HG03060 (cell line): ENCODE results near the gene KIF9.
"Not testable (repeated sequence)": the region's sequence is repeated elsewhere in the genome, so short reads cannot be mapped to it uniquely, and the experiment has no call there.

Experiments
- ATAC-seq: cut with Tn5 transposase; IDR thresholded peaks from one replicate; pipeline ENCODE4 v1.9.1; 2021; ENCODE audit warnings: low read depth, moderate number of reproducible peaks; ENCODE audit not compliant: unreplicated experiment

The KIF9 gene

DNA sequence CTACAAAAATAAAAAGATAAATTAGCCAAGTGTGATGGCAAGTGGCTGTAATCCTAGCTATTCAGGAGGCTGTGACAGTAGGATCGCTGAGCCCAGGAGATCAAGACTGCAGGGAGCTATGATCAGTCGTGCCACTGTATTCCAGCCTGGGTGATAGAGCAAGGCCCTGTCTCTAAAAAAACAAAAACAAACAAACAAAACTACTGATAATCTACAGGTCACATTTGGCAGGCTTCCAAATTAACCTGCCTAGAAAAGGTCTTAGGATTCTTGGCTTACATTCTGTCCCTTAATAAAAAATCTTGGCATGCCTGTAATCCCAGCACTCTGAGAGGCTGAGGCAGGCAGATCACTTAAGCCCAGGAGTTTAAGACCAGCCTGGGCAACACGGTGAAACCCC is 85.3 kb downstream of the KIF9 start:
- no peak for ATAC-seq

DNA sequence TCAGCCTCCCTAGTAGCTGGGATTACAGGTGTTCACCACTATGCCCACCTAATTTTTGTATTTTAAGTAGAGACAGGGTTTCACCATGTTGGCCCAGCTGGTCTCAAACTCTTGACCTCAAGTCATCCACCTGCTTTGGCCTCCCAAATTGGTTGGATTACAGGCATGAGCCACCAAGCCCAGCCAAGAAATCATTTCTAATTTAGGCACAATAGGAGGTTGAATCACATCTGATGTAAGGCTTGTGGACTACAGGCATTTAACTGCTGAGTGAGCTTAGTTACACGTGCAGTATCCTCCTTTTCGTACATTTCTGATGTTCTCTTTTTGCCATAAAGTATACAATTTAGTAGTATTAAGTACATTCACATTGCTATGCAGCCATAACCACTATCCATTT is 87.6 kb downstream of the KIF9 start:
- ATAC-seq = no peak

DNA sequence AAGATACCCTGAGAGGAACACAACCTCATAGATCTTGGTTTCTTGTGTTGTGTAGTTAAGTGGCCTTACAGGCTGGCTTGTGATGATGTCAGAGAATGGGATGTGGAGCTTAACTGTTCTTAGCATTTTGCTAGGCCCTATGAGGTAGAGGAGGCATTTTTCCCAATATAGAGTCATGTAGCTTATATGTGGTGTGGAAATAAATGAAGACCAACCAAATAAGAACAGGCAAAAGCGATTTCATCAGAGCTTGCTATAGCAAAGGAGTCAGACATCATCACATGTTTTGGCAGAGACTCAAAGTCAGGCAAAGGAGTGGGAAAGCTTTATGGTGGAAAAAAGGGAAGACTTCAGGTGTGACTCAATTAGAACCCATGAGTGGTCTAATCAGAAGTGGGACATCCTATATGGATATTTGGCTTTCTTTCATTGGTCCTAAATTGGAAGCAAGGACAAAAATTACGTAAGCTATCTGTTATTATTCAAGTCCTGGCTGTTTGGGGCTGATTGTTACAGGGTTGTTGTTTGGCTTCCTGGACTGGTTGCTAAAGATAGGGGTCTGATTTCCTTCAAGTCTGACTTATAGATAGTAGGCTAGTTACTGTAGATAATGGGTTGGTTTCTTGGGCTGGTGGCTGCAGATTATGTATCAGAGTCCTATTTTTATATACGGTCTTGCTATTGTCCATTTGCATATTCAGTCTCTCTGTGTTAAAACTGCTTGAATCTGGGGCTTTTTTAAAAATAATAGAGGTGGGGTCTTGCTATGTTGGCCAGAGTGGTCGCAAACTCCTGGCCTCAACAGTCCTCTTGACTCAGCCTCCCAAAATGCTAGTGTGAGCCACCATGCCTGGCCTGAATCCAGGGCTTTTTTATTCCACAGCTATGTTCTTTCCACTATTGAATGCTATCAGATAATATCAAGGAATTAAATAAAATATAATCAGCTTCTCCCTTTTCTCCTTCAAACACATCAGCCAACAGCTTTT is 88.4 kb downstream of the KIF9 start:
- no peak for ATAC-seq

DNA sequence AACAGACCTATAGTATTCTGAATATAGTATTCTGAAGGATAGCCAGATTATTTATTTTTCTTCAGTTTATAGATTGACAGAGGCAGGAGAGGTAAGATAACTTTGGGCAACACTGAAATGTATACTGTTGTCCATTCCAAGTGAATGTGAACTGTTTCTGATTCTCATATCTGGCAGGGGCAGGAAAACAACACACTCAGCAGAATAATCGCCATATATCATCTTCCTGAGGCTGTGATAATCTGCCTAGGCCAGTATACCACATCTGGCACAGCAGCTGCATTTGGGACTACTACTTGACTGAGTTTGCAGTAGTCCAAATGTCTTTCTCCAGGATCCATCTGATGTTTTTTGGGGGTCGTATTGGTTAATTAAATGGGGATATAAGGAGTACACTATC is 96.3 kb downstream of the KIF9 start:
- no peak for ATAC-seq

DNA sequence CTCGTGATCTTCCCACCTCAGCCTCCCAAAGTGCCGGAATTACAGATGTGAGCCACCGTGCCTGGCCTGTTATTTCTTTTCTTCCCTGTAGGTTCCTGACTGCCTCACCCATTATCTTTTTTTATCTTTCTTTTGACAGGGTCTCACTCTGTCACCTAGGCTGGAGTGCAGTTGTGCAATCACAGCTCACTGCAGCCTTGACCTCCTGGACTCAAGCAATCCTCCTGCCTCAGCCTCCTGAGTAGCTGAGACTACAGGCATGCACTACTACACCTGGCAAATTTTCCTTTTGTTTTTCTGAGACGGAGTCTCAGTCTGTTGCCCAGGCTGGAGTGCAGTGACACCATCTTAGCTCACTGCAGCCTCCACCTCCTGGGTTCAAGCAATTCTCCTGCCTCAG is 100.9 kb downstream of the KIF9 start:
- not testable (repeated sequence) for ATAC-seq

DNA sequence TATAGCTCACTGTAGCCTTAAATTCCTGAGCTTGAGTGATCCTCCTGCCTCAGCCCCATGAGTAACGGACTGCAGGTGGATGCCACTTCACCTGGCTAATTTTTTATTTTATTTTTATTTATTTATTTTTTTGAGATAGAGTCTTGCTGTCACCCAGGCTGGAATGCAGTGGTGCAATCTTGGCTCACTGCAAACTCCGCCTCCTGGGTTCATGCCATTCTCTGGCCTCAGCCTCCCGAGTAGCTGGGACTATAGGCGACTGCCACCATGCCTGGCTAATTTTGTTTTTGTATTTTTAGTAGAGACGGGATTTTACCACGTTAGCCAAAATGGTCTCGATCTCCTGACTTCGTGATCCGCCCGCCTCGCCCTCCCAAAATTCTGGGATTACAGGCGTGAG is 102.6 kb downstream of the KIF9 start:
- ATAC-seq = not testable (repeated sequence)
